Measurements from ENCODE around the gene DPYD. TPM values are rescaled to one million over a fixed set of nuclear protein-coding genes. Genes with fewer than 3 reads are reported as not detected.

Gene DPYD
- polyA plus RNA-seq, 1 of the 3 experiments (the other 2 are of a cell fraction), result 23.0 TPM

- H3F3A ChIP-seq (replicated peaks; ENCODE audit: insufficient read depth), result peaks cover 5% of the 10 kb centered on the region
- H3K9ac ChIP-seq, result no peak overlapping the region
- no peaks in the 10 kb centered on the region; the same call in 1 of the 2 replicates for H3K9me2 ChIP-seq
- peaks cover 0 to 23% of the 10 kb centered on the region in 2 experiments for H3K36me3 ChIP-seq (replicated peaks in 1 of 2; ENCODE audit: control insufficient read depth in 1 of 2, insufficient read depth in 2 of 2, low read length in 1 of 2)
- ChIA-PET POLR2A (no interaction called here), CTCF (interaction anchor here (0.6 to 1.3 kb wide), 4 partner anchors 8 to 641 kb away, joined by 3 to 4 read pairs (median 3); no protein-coding TSS in a partner anchor)
- H4K20me1 ChIP-seq (ENCODE audit: insufficient read depth), result no peaks in the 10 kb centered on the region
- H3K9me3 ChIP-seq, result no peaks in the 10 kb centered on the region
- no peak overlapping the region for H3K4me3 ChIP-seq (ENCODE audit: low read depth in 2 of 2, low read length in 1 of 2)
- H3K4me2 ChIP-seq, result no peak overlapping the region
- no peaks in the 10 kb centered on the region for H3K4me1 ChIP-seq (ENCODE audit: control insufficient read depth in 1 of 2, insufficient read depth in 2 of 2, low read depth in 1 of 2, low read length in 1 of 2)
- H3K79me2 ChIP-seq (ENCODE audit: insufficient read depth), result no peaks in the 10 kb centered on the region
- no peak overlapping the region for H3K27ac ChIP-seq (ENCODE audit: low read depth in 2 of 2, low read length in 1 of 2)
- WGBS (ENCODE audit: low lambda C conversion rate), result 87% methylated on average over 1 of the region's 1 CpG
- no peak for DNase-seq
- H3K27me3 ChIP-seq (ENCODE audit: insufficient read depth), result no peaks in the 10 kb centered on the region
- H2AFZ ChIP-seq (ENCODE audit: low read depth), result no peak overlapping the region
- TF ChIP-seq RAD21 (IDR thresholded peaks at IDR 0.05; ENCODE audit: low read length), result no peak
- TF ChIP-seq EZH2phosphoT487 (IDR thresholded peaks at IDR 0.05; ENCODE audit: borderline replicate concordance, low read depth), result no peak
These were observed 658.0 kb downstream of the DPYD start for GRCh38 chr1:97262842-97263241.

- Histone ChIP-seq H2AFZ (ENCODE audit: low read depth) (no peak overlapping the region), H3K4me2 (no peak overlapping the region), H3K79me2 (ENCODE audit: insufficient read depth) (no peaks in the 10 kb centered on the region), H3K27me3 (ENCODE audit: insufficient read depth) (no peaks in the 10 kb centered on the region), H3K27ac (ENCODE audit: low read depth in 2 of 2, low read length in 1 of 2) (no peak overlapping the region), H3K36me3 (replicated peaks in 1 of 2; ENCODE audit: control insufficient read depth in 1 of 2, insufficient read depth in 2 of 2, low read length in 1 of 2) (peaks cover 0 to 20% of the 10 kb centered on the region in 2 experiments), H3K9ac (no peak overlapping the region), H3K4me1 (ENCODE audit: control insufficient read depth in 1 of 2, insufficient read depth in 2 of 2, low read depth in 1 of 2, low read length in 1 of 2) (no peaks in the 10 kb centered on the region), H3F3A (replicated peaks; ENCODE audit: insufficient read depth) (peaks cover 9% of the 10 kb centered on the region), H4K20me1 (ENCODE audit: insufficient read depth) (no peaks in the 10 kb centered on the region), H3K4me3 (ENCODE audit: low read depth in 2 of 2, low read length in 1 of 2) (no peak overlapping the region), H3K9me2 (no peaks in the 10 kb centered on the region; the same call in 1 of the 2 replicates), H3K9me3 (no peaks in the 10 kb centered on the region)
- no peak for DNase-seq
- CTCF ChIA-PET, result no interaction called here
- 83% methylated on average over 1 of the region's 1 CpG for WGBS (ENCODE audit: low lambda C conversion rate)
- no peak for TF ChIP-seq RCOR1 (IDR thresholded peaks at IDR 0.05; ENCODE audit: low read length)
- no peak for TF ChIP-seq GABPA (IDR thresholded peaks at IDR 0.05; ENCODE audit: low read depth)
- POLR2A ChIA-PET, result no interaction called here
These were observed 662.2 kb downstream of the DPYD start for GRCh38 chr1:97258597-97258996.

GRCh38 chr1:97254731-97255463, 665.9 kb downstream of the DPYD start:
- Histone ChIP-seq H3F3A (replicated peaks; ENCODE audit: insufficient read depth) (peaks cover 12% of the 10 kb centered on the region), H3K4me2 (no peak overlapping the region), H4K20me1 (ENCODE audit: insufficient read depth) (no peaks in the 10 kb centered on the region), H3K27me3 (ENCODE audit: insufficient read depth) (no peaks in the 10 kb centered on the region), H3K27ac (ENCODE audit: low read depth in 2 of 2, low read length in 1 of 2) (no peak overlapping the region), H3K36me3 (replicated peaks in 1 of 2; ENCODE audit: control insufficient read depth in 1 of 2, insufficient read depth in 2 of 2, low read length in 1 of 2) (peaks cover 0 to 23% of the 10 kb centered on the region in 2 experiments), H3K9me3 (no peaks in the 10 kb centered on the region), H3K79me2 (ENCODE audit: insufficient read depth) (no peaks in the 10 kb centered on the region), H3K4me1 (ENCODE audit: control insufficient read depth in 1 of 2, insufficient read depth in 2 of 2, low read depth in 1 of 2, low read length in 1 of 2) (no peaks in the 10 kb centered on the region), H2AFZ (ENCODE audit: low read depth) (no peak overlapping the region), H3K4me3 (ENCODE audit: low read depth in 2 of 2, low read length in 1 of 2) (no peak overlapping the region), H3K9ac (no peak overlapping the region), H3K9me2 (no peaks in the 10 kb centered on the region; the same call in 1 of the 2 replicates)
- DNase-seq, result no peak
- POLR2A ChIA-PET, result no interaction called here
- CTCF ChIA-PET, result interaction anchor here (1.2 to 1.5 kb wide), 2 partner anchors 8 to 11 kb away, joined by 3 to 9 read pairs; no protein-coding TSS in a partner anchor
- TF ChIP-seq GABPA (IDR thresholded peaks at IDR 0.05; ENCODE audit: low read depth) (no peak), USF2 (IDR thresholded peaks at IDR 0.05; ENCODE audit: borderline replicate concordance, low read depth, low read length) (no peak), CHD2 (IDR thresholded peaks at IDR 0.05; ENCODE audit: low read length, partially characterized antibody) (no peak), MAX (IDR thresholded peaks at IDR 0.05; ENCODE audit: low read depth) (no peak)
- 74% methylated on average over 4 of the region's 4 CpGs for WGBS (ENCODE audit: low lambda C conversion rate)
